SK-N-SH (cell line): Measurements from ENCODE around the gene SLCO3A1. TPM values are rescaled to one million over a fixed set of nuclear protein-coding genes. Genes with fewer than 3 reads are reported as not detected.

Experiments used
- CTCF ChIA-PET: fragments of 300-600, 350-600 bp; formaldehyde crosslinking; extraction: SDS; loops from one replicate; lab custom pipeline; 2021; lab: Yijun Ruan, JAX
- POLR2A ChIA-PET: fragments of 350-600 bp; sonication (Branson Sonifier 250); formaldehyde crosslinking; extraction: SDS; loops from one replicate; lab custom pipeline; 2020; ENCODE audit warnings: antibody characterized with exemption, inconsistent platforms; lab: Yijun Ruan, JAX
- DNase-seq: peaks from one replicate; pipeline ENCODE4 v3.0.0; 2012
- H2AFZ ChIP-seq: fragments of 200-600 bp; sonication (generic); 2 replicates; pipeline ENCODE4 v1.8.1; 2016; ENCODE audit warnings: antibody characterized with exemption, mild to moderate bottlenecking, low read depth
- H3F3A ChIP-seq: fragments of 200-600 bp; sonication (generic); replicated peaks from 2 replicates; pipeline ENCODE3; 2016; ENCODE audit warnings: antibody characterized with exemption, mild to moderate bottlenecking; ENCODE audit not compliant: insufficient read depth
- H3K27ac ChIP-seq, 2 experiments: fragments of 200-500 bp in 1 of 2; fragments of 200-600 bp in 1 of 2; sonication (Bioruptor generic) in 1 of 2; sonication (generic), shearing (Covaris generic) in 1 of 2; 2 replicates each; pipeline versions ENCODE4 v1.5.1 to v1.6.1; 2014 to 2016; ENCODE audit warnings: low read depth in 2 of 2, inconsistent platforms in 1 of 2, low read length in 1 of 2, mild to moderate bottlenecking in 1 of 2, mixed read lengths in 1 of 2
- H3K27me3 ChIP-seq: fragments of 200-600 bp; sonication (generic), shearing (Covaris generic); 2 replicates; pipeline ENCODE4 v1.6.1; 2016; ENCODE audit warnings: mixed run types; ENCODE audit not compliant: insufficient read depth
- H3K36me3 ChIP-seq, 2 experiments: fragments of 200-500 bp in 1 of 2; fragments of 200-600 bp in 1 of 2; sonication (Bioruptor generic) in 1 of 2; sonication (generic) in 1 of 2; replicated peaks in 1 of 2; 2 replicates each; pipeline versions ENCODE3 to v1.5.1; 2014 to 2016; ENCODE audit warnings: low read length in 1 of 2, mild to moderate bottlenecking in 1 of 2; ENCODE audit not compliant: insufficient read depth in 2 of 2, control insufficient read depth in 1 of 2
- H3K4me1 ChIP-seq, 2 experiments: fragments of 200-500 bp in 1 of 2; fragments of 200-600 bp in 1 of 2; sonication (Bioruptor generic) in 1 of 2; sonication (generic), shearing (Covaris generic) in 1 of 2; 2 replicates each; pipeline versions ENCODE4 v1.5.1 to v1.6.1; 2014 to 2016; ENCODE audit warnings: low read depth in 1 of 2, low read length in 1 of 2, mixed run types in 1 of 2; ENCODE audit not compliant: insufficient read depth in 2 of 2, control insufficient read depth in 1 of 2
- H3K4me2 ChIP-seq: fragments of 200-600 bp; sonication (generic), shearing (Covaris generic); 2 replicates; pipeline ENCODE4 v1.6.1; 2017; ENCODE audit warnings: mixed run types
- H3K4me3 ChIP-seq, 2 experiments: fragments of 200-500 bp in 1 of 2; fragments of 200-600 bp in 1 of 2; sonication (Bioruptor generic) in 1 of 2; sonication (generic), shearing (Covaris generic) in 1 of 2; 2 replicates each; pipeline versions ENCODE4 v1.5.1 to v1.8.1; 2014 to 2016; ENCODE audit warnings: low read depth in 2 of 2, inconsistent platforms in 1 of 2, low read length in 1 of 2, mild to moderate bottlenecking in 1 of 2, mixed read lengths in 1 of 2, moderate library complexity in 1 of 2
- H3K79me2 ChIP-seq: fragments of 200-600 bp; sonication (generic); 2 replicates; pipeline ENCODE4 v1.8.1; 2017; ENCODE audit warnings: mild to moderate bottlenecking; ENCODE audit not compliant: insufficient read depth
- H3K9ac ChIP-seq: fragments of 200-600 bp; sonication (generic); 2 replicates; pipeline ENCODE4 v1.6.1; 2017; ENCODE audit warnings: mixed run types
- H3K9me2 ChIP-seq: fragments of 200-600 bp; sonication (generic); 2 replicates; pipeline ENCODE4 v1.6.1; 2017; ENCODE audit warnings: mixed run types
- H3K9me3 ChIP-seq: fragments of 200-600 bp; sonication (generic); 2 replicates; pipeline ENCODE4 v1.6.1; 2017; ENCODE audit warnings: mixed run types, mild to moderate bottlenecking, moderate library complexity
- H4K20me1 ChIP-seq: fragments of 200-600 bp; sonication (generic); 2 replicates; pipeline ENCODE4 v1.6.1; 2017; ENCODE audit warnings: mild to moderate bottlenecking, mixed run types; ENCODE audit not compliant: insufficient read depth
- CHD2 ChIP-seq: fragments of 150-350 bp; IDR thresholded peaks from 2 replicates; pipeline ENCODE4 v1.6.1; 2018; ENCODE audit warnings: low read length; ENCODE audit not compliant: partially characterized antibody
- EZH2phosphoT487 ChIP-seq: fragments of 200-600 bp; sonication (generic); IDR thresholded peaks from 2 replicates; pipeline ENCODE4 v1.6.1; 2017; ENCODE audit warnings: low read depth, mixed run types, mild to moderate bottlenecking, antibody characterized with exemption, moderate library complexity, borderline replicate concordance
- FOSL2 ChIP-seq: IDR thresholded peaks from 2 replicates; pipeline ENCODE4 v1.4.0; 2012; ENCODE audit warnings: low read depth, mild to moderate bottlenecking, moderate library complexity, borderline replicate concordance
- FOXM1 ChIP-seq: IDR thresholded peaks from 2 replicates; pipeline ENCODE4 v1.4.0; 2012; ENCODE audit warnings: low read depth, mild to moderate bottlenecking
- GABPA ChIP-seq: IDR thresholded peaks from 2 replicates; pipeline ENCODE4 v1.4.0; 2012; ENCODE audit warnings: low read depth, mild to moderate bottlenecking
- GATA2 ChIP-seq: sonication (generic); formaldehyde crosslinking; IDR thresholded peaks from 2 replicates; pipeline ENCODE4 v1.5.0; 2020; ENCODE audit warnings: mild to moderate bottlenecking, missing genetic modification reagents
- MXI1 ChIP-seq: IDR thresholded peaks from 2 replicates; pipeline ENCODE4 v1.6.1; 2012; ENCODE audit warnings: mild to moderate bottlenecking, low read depth, low read length, improper control_type of control experiment
- NRF1 ChIP-seq: IDR thresholded peaks from 2 replicates; pipeline ENCODE4 v1.6.1; 2012; ENCODE audit warnings: low read depth, mild to moderate bottlenecking, low read length
- POLR2AphosphoS5 ChIP-seq: IDR thresholded peaks from 2 replicates; pipeline ENCODE4 v1.6.1; 2012; ENCODE audit warnings: low read depth, low read length
- RAD21 ChIP-seq: IDR thresholded peaks from 2 replicates; pipeline ENCODE4 v1.6.1; 2012; ENCODE audit warnings: mild to moderate bottlenecking, low read length
- SIN3A ChIP-seq: IDR thresholded peaks from 2 replicates; pipeline ENCODE4 v1.6.1; 2012; ENCODE audit warnings: low read depth, mild to moderate bottlenecking, low read length, moderate library complexity, borderline replicate concordance
- TCF12 ChIP-seq: IDR thresholded peaks from 2 replicates; pipeline ENCODE4 v1.4.0; 2012
- YY1 ChIP-seq: IDR thresholded peaks from 2 replicates; pipeline ENCODE4 v1.4.0; 2012; ENCODE audit warnings: low read depth, mild to moderate bottlenecking
- WGBS: methylation state at CpG from one replicate; pipeline ENCODE4 v1.1.6; 2017; ENCODE audit warnings: low lambda C conversion rate; 5-methylcytosine and 5-hydroxymethylcytosine counted together
- polyA plus RNA-seq, 3 experiments: library from polyadenylated mRNA; depleted of rRNA; stranded (reverse); fragments of >200 nt; gene quantifications; 2 replicates each; pipeline ENCODE4 v1.2.3, GENCODE V29; 2012
- TF ChIP-seq, protein P1 (sequence below): IDR thresholded peaks from 2 replicates; pipeline ENCODE4 v1.4.0; 2012; ENCODE audit warnings: low read depth, borderline replicate concordance
- TF ChIP-seq, protein P2 (sequence below): fragments of 150-350 bp; IDR thresholded peaks from 2 replicates; pipeline ENCODE4 v1.6.1; 2016; ENCODE audit warnings: mild to moderate bottlenecking, low read depth, low read length
- TF ChIP-seq, protein P3 (sequence below): IDR thresholded peaks from 2 replicates; pipeline ENCODE4 v1.4.0; 2012; ENCODE audit warnings: low read depth, borderline replicate concordance
- TF ChIP-seq, protein P4 (sequence below): IDR thresholded peaks from 2 replicates; pipeline ENCODE4; 2012
- TF ChIP-seq, protein P5 (sequence below): IDR thresholded peaks from 2 replicates; pipeline ENCODE4 v1.6.1; 2012; ENCODE audit warnings: mild to moderate bottlenecking, low read depth, low read length, moderate library complexity

SLCO3A1 gene
- polyA plus RNA-seq, 1 of the 3 experiments (the other 2 are of a cell fraction): 19.7 TPM

DNA sequence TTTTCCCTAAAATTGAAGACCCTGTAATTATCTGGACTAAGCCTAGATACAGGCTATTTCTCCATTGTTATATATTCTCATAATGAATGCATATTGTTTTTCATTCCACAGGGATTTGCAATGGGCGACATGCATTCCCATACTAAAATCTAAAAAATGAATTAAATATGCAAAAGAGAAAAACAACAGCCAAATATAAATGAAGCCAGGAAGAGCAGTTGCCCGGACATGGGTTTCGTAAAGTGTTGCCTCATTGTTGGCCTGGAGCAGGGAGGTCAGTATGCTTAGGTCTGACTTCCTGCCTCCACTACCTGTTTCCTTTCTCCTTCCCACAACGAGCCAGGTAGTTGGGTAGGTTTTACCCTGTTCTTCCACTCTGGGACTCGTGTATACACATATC lies 27.1 kb upstream of the SLCO3A1 start:
- Histone ChIP-seq H3K4me1 (no peaks in the 10 kb centered on the region; a peak in 1 of 4 replicates), H3K4me2 (no peak overlapping the region), H3K9me3 (no peaks in the 10 kb centered on the region), H3K9me2 (no peaks in the 10 kb centered on the region), H3K9ac (no peak overlapping the region), H3K27me3 (no peaks in the 10 kb centered on the region), H2AFZ (no peak overlapping the region), H4K20me1 (no peaks in the 10 kb centered on the region), H3K36me3 (no peaks in the 10 kb centered on the region), H3K27ac (no peak overlapping the region), H3F3A (no peaks in the 10 kb centered on the region), H3K4me3 (no peak overlapping the region), H3K79me2 (no peaks in the 10 kb centered on the region)
- ChIA-PET CTCF (interaction anchor here (1.6 kb wide), 1 partner anchor 8 kb away, joined by 4 read pairs; no protein-coding TSS in a partner anchor), POLR2A (no interaction called here)
- 48% methylated on average over 5 of the region's 5 CpGs for WGBS
- TF ChIP-seq TCF12 (no peak), YY1 (no peak), MXI1 (no peak), GABPA (no peak), CHD2 (no peak), NRF1 (no peak), FOXM1 (no peak), FOSL2 (no peak), EZH2phosphoT487 (no peak), SIN3A (no peak), GATA2 (CRISPR knock-in tag) (no peak), RAD21 (no peak)
- TF ChIP-seq, protein P1, sequence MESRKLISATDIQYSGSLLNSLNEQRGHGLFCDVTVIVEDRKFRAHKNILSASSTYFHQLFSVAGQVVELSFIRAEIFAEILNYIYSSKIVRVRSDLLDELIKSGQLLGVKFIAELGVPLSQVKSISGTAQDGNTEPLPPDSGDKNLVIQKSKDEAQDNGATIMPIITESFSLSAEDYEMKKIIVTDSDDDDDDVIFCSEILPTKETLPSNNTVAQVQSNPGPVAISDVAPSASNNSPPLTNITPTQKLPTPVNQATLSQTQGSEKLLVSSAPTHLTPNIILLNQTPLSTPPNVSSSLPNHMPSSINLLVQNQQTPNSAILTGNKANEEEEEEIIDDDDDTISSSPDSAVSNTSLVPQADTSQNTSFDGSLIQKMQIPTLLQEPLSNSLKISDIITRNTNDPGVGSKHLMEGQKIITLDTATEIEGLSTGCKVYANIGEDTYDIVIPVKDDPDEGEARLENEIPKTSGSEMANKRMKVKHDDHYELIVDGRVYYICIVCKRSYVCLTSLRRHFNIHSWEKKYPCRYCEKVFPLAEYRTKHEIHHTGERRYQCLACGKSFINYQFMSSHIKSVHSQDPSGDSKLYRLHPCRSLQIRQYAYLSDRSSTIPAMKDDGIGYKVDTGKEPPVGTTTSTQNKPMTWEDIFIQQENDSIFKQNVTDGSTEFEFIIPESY: no peak
- TF ChIP-seq, protein P2, sequence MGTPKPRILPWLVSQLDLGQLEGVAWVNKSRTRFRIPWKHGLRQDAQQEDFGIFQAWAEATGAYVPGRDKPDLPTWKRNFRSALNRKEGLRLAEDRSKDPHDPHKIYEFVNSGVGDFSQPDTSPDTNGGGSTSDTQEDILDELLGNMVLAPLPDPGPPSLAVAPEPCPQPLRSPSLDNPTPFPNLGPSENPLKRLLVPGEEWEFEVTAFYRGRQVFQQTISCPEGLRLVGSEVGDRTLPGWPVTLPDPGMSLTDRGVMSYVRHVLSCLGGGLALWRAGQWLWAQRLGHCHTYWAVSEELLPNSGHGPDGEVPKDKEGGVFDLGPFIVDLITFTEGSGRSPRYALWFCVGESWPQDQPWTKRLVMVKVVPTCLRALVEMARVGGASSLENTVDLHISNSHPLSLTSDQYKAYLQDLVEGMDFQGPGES: no peak
- TF ChIP-seq, protein P3, sequence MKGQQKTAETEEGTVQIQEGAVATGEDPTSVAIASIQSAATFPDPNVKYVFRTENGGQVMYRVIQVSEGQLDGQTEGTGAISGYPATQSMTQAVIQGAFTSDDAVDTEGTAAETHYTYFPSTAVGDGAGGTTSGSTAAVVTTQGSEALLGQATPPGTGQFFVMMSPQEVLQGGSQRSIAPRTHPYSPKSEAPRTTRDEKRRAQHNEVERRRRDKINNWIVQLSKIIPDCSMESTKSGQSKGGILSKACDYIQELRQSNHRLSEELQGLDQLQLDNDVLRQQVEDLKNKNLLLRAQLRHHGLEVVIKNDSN: no peak
- DNase-seq: no peak

DNA sequence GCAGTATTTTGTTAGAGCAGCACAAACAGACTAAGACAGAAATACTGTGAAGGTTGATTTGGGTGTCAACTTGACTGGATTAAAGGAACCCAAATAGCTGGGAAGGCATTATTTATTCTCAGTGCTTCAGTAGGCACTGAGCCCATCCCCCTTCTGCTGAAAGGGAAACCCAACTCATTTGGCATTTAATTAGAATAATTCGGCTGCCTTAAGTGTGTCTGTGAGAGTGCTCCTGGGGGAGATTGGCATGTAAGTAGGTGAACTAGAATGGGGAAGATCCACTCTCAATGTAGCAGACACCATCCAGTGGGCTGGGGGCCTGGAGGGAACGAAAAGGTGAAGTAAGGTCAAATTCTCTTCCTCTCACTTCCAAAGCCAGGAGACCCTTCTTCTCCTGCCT lies 20.5 kb upstream of the SLCO3A1 start:
- Histone ChIP-seq H3K36me3 (no peaks in the 10 kb centered on the region), H3K9me2 (no peaks in the 10 kb centered on the region), H3K9ac (no peak overlapping the region), H3K9me3 (no peaks in the 10 kb centered on the region), H2AFZ (no peak overlapping the region), H3K79me2 (no peaks in the 10 kb centered on the region), H4K20me1 (no peaks in the 10 kb centered on the region), H3K27ac (no peak overlapping the region), H3F3A (no peaks in the 10 kb centered on the region), H3K27me3 (no peaks in the 10 kb centered on the region), H3K4me1 (no peaks in the 10 kb centered on the region), H3K4me2 (no peak overlapping the region), H3K4me3 (no peak overlapping the region)
- ChIA-PET POLR2A (no interaction called here), CTCF (interaction anchor here (0.6 kb wide), 1 partner anchor 19 kb away, joined by 3 read pairs; no protein-coding TSS in a partner anchor)
- 19% methylated on average over 2 of the region's 2 CpGs for WGBS
- TF ChIP-seq, protein P2: no peak
- TF ChIP-seq, protein P4, sequence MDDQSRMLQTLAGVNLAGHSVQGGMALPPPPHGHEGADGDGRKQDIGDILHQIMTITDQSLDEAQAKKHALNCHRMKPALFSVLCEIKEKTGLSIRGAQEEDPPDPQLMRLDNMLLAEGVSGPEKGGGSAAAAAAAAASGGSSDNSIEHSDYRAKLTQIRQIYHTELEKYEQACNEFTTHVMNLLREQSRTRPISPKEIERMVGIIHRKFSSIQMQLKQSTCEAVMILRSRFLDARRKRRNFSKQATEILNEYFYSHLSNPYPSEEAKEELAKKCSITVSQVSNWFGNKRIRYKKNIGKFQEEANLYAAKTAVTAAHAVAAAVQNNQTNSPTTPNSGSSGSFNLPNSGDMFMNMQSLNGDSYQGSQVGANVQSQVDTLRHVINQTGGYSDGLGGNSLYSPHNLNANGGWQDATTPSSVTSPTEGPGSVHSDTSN: no peak
- TF ChIP-seq POLR2AphosphoS5: no peak
- TF ChIP-seq, protein P5, sequence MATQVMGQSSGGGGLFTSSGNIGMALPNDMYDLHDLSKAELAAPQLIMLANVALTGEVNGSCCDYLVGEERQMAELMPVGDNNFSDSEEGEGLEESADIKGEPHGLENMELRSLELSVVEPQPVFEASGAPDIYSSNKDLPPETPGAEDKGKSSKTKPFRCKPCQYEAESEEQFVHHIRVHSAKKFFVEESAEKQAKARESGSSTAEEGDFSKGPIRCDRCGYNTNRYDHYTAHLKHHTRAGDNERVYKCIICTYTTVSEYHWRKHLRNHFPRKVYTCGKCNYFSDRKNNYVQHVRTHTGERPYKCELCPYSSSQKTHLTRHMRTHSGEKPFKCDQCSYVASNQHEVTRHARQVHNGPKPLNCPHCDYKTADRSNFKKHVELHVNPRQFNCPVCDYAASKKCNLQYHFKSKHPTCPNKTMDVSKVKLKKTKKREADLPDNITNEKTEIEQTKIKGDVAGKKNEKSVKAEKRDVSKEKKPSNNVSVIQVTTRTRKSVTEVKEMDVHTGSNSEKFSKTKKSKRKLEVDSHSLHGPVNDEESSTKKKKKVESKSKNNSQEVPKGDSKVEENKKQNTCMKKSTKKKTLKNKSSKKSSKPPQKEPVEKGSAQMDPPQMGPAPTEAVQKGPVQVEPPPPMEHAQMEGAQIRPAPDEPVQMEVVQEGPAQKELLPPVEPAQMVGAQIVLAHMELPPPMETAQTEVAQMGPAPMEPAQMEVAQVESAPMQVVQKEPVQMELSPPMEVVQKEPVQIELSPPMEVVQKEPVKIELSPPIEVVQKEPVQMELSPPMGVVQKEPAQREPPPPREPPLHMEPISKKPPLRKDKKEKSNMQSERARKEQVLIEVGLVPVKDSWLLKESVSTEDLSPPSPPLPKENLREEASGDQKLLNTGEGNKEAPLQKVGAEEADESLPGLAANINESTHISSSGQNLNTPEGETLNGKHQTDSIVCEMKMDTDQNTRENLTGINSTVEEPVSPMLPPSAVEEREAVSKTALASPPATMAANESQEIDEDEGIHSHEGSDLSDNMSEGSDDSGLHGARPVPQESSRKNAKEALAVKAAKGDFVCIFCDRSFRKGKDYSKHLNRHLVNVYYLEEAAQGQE: no peak
- TF ChIP-seq SIN3A: no peak
- no peak for DNase-seq
